ENCODE results near the gene MED20.

The MED20 gene

GRCh38 chr6:41937861-41938574 lies 17.1 kb upstream of the MED20 start:
- Mint-ChIP-seq H3K27me3 (no peaks in the 10 kb centered on the region), H3K36me3 (peaks cover 70% of the 10 kb centered on the region)
- DNase-seq = peak; percentile 70

GRCh38 chr6:41937472-41937860 lies 16.5 kb upstream of the MED20 start:
- CTCF ChIA-PET = interaction anchor here (0.7 to 10.9 kb wide), 8 partner anchors 9 to 105 kb away, joined by 3 to 259 read pairs (median 5); partner anchors contain the start of genes BYSL and MED20
- no peak for DNase-seq
- H3K4me3 Mint-ChIP-seq = peak overlapping the region; percentile 100
- H3K36me3 Mint-ChIP-seq = peaks cover 75% of the 10 kb centered on the region
- H3K9me3 Mint-ChIP-seq = no peaks in the 10 kb centered on the region
- H3K4me1 Mint-ChIP-seq = peaks cover 67% of the 10 kb centered on the region
- peak overlapping the region; percentile 96 for H3K27ac Mint-ChIP-seq
- H3K27me3 Mint-ChIP-seq = no peaks in the 10 kb centered on the region

More at GRCh38 chr6:41937861-41938574, 17.1 kb upstream of the MED20 start:
- H3K9me3 Mint-ChIP-seq = no peaks in the 10 kb centered on the region
- peak overlapping the region; percentile 96 for H3K27ac Mint-ChIP-seq
- peak overlapping the region; percentile 100 for H3K4me3 Mint-ChIP-seq
- CTCF ChIA-PET = interaction anchor here (0.7 to 10.9 kb wide), 11 partner anchors 10 to 151 kb away, joined by 3 to 259 read pairs (median 6); partner anchors contain the start of genes BYSL, MED20 and TOMM6
- H3K4me1 Mint-ChIP-seq = peaks cover 67% of the 10 kb centered on the region

GRCh38 chr6:41936073-41936837 lies 15.3 kb upstream of the MED20 start:
- DNase-seq = peak; percentile 95
- H3K4me1 Mint-ChIP-seq = peaks cover 69% of the 10 kb centered on the region
- H3K4me3 Mint-ChIP-seq = peak overlapping the region; percentile 100
- peak overlapping the region; percentile 96 for H3K27ac Mint-ChIP-seq
- no peaks in the 10 kb centered on the region for H3K27me3 Mint-ChIP-seq
- no peaks in the 10 kb centered on the region for H3K9me3 Mint-ChIP-seq
- CTCF ChIA-PET = interaction anchor here (0.6 to 10.9 kb wide), 12 partner anchors 11 to 168 kb away, joined by 3 to 259 read pairs (median 4); partner anchors contain the start of genes BYSL and MED20
- H3K36me3 Mint-ChIP-seq = peaks cover 85% of the 10 kb centered on the region

- H3K36me3 Mint-ChIP-seq = peaks cover 87% of the 10 kb centered on the region
- CTCF ChIA-PET = interaction anchor here (0.6 to 10.9 kb wide), 11 partner anchors 11 to 169 kb away, joined by 3 to 259 read pairs (median 4); partner anchors contain the start of genes BYSL and MED20
- peak overlapping the region; percentile 96 for H3K27ac Mint-ChIP-seq
- H3K4me3 Mint-ChIP-seq = peak overlapping the region; percentile 100
- H3K27me3 Mint-ChIP-seq = no peaks in the 10 kb centered on the region
- H3K4me1 Mint-ChIP-seq = peaks cover 69% of the 10 kb centered on the region
- no peaks in the 10 kb centered on the region for H3K9me3 Mint-ChIP-seq
- no peak for DNase-seq
These were observed 14.7 kb upstream of the MED20 start for GRCh38 chr6:41935685-41936072.

- Mint-ChIP-seq H3K27me3 (no peaks in the 10 kb centered on the region), H3K36me3 (peaks cover 82% of the 10 kb centered on the region), H3K27ac (peak overlapping the region; percentile 96), H3K4me3 (peak overlapping the region; percentile 100), H3K9me3 (no peaks in the 10 kb centered on the region), H3K4me1 (peaks cover 69% of the 10 kb centered on the region)
- CTCF ChIA-PET = interaction anchor here (0.6 to 10.9 kb wide), 8 partner anchors 10 to 169 kb away, joined by 3 to 259 read pairs (median 4); partner anchors contain the start of genes BYSL and MED20
- no peak for DNase-seq
These were observed 14.2 kb upstream of the MED20 start for GRCh38 chr6:41935193-41935574.

DNA sequence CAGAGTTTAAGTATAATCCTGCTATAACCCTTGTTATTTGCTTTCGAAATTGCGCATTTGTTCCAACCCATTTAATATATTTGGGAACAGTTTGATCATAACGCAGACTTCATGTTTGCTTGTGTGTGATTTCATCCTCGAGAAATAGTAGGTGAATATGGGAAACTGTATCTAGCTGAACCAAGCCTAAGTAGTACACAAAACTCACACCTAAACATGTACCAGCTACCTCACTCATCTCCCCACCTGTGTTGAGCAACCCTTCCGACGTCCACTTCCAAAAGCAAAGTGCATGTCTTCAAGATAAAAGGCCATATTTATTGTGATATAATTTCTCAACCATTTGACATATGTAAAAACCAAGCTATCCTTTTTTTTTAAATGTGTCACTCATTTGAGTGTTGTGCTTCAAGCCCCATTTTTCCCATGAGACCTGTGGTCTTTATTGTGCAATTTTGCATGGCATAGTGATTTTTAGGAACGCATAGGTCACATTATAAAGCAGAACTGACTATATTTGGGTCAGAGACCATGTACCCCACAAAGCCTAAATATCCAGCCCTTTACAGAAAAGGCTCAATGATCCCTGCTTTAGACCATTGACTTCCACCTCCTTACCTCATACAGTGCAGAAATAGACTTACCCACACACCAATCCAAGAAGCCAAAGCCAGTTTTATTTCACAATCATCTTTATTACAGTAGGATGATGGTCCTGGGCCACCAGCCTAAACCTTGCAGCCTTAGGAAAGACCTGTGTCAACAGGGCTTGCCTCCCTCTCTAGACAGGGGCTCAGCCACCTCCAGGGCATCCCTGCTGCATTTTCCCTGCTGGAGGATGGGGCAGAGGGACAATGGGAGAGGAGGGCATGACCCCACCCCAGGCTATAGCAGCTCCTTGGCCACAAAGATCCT lies 13.6 kb upstream of the MED20 start:
- DNase-seq = no peak
- Mint-ChIP-seq H3K27me3 (no peaks in the 10 kb centered on the region), H3K4me1 (peaks cover 69% of the 10 kb centered on the region), H3K27ac (peak overlapping the region; percentile 96), H3K36me3 (peaks cover 76% of the 10 kb centered on the region), H3K9me3 (no peaks in the 10 kb centered on the region), H3K4me3 (peak overlapping the region; percentile 100)
- CTCF ChIA-PET = interaction anchor here (1.3 to 10.9 kb wide), 4 partner anchors 10 to 170 kb away, joined by 4 to 259 read pairs (median 47); partner anchors contain the start of genes BYSL and MED20

DNA sequence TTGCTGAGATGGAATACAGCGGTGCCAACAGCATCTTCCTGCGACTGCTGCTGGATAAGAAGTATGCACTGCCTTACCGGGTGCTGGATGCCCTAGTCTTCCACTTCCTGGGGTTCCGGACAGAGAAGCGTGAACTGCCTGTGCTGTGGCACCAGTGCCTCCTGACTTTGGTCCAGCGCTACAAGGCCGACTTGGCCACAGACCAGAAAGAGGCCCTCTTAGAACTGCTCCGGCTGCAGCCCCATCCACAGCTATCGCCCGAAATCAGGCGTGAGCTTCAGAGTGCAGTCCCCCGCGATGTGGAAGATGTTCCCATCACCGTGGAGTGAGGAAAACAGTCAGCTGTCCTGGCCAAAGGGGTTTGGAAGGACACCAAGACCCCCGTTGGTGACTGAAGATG lies 11.4 kb upstream of the MED20 start:
- no peaks in the 10 kb centered on the region for H3K9me3 Mint-ChIP-seq
- CTCF ChIA-PET = interaction anchor here (0.6 to 10.9 kb wide), 3 partner anchors 11 to 110 kb away, joined by 3 to 259 read pairs (median 89); partner anchors contain the start of genes BYSL and MED20
- peaks cover 51% of the 10 kb centered on the region for H3K4me1 Mint-ChIP-seq
- H3K4me3 Mint-ChIP-seq = no peak overlapping the region
- H3K36me3 Mint-ChIP-seq = peaks cover 74% of the 10 kb centered on the region
- DNase-seq = no peak
- H3K27me3 Mint-ChIP-seq = no peaks in the 10 kb centered on the region
- H3K27ac Mint-ChIP-seq = peak overlapping the region; percentile 56

GRCh38 chr6:41931792-41932191 lies 10.9 kb upstream of the MED20 start:
- CTCF ChIA-PET = interaction anchor here (1.3 to 10.9 kb wide), 3 partner anchors 9 to 111 kb away, joined by 4 to 259 read pairs (median 89); partner anchors contain the start of genes BYSL and MED20
- Mint-ChIP-seq H3K9me3 (no peaks in the 10 kb centered on the region), H3K4me3 (no peak overlapping the region), H3K27me3 (no peaks in the 10 kb centered on the region), H3K4me1 (peaks cover 49% of the 10 kb centered on the region), H3K36me3 (peaks cover 73% of the 10 kb centered on the region), H3K27ac (peak overlapping the region; percentile 56)
- DNase-seq = no peak

- no peak overlapping the region for H3K4me3 Mint-ChIP-seq
- no peak overlapping the region for H3K27ac Mint-ChIP-seq
- H3K4me1 Mint-ChIP-seq = peaks cover 35% of the 10 kb centered on the region
These were observed 9.0 kb upstream of the MED20 start for GRCh38 chr6:41929924-41930323.

GRCh38 chr6:41927253-41927652 lies 6.3 kb upstream of the MED20 start:
- Mint-ChIP-seq H3K9me3 (no peaks in the 10 kb centered on the region), H3K4me3 (no peak overlapping the region), H3K27ac (no peak overlapping the region), H3K4me1 (peaks cover 40% of the 10 kb centered on the region), H3K27me3 (no peaks in the 10 kb centered on the region), H3K36me3 (peaks cover 61% of the 10 kb centered on the region)
- DNase-seq = no peak
- CTCF ChIA-PET = interaction anchor here (0.7 to 1.6 kb wide), 2 partner anchors 11 to 116 kb away, joined by 3 to 6 read pairs; no protein-coding TSS in a partner anchor

More at GRCh38 chr6:41929924-41930323, 9.0 kb upstream of the MED20 start:
- no peak for DNase-seq
- Mint-ChIP-seq H3K36me3 (peaks cover 63% of the 10 kb centered on the region), H3K9me3 (no peaks in the 10 kb centered on the region), H3K27me3 (no peaks in the 10 kb centered on the region)
- CTCF ChIA-PET = interaction anchor here (2.8 kb wide), 1 partner anchor 9 kb away, joined by 15 read pairs; the partner anchor contains the start of genes BYSL and MED20

- H3K4me1 Mint-ChIP-seq = peaks cover 60% of the 10 kb centered on the region
These were observed 1.2 kb upstream of the MED20 start for GRCh38 chr6:41922154-41922553.

DNA sequence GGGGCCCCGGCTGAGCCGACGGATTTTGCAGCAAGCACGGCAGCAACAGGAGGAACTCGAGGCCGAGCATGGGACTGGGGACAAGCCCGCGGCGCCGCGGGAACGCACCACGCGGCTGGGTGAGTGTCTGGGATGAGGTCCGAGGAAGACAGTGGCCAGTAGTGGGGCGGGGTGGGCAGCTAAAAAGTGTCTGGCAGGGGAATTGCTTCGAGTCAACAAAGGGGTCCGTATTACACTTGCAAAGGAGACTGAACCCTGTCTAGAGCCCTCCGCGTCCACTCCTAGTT lies 716 bp upstream of the MED20 start:
- peak overlapping the region; percentile 99 for H3K27ac Mint-ChIP-seq
- no peak for DNase-seq
- CTCF ChIA-PET = interaction anchor here (0.5 to 3.8 kb wide), 15 partner anchors 8 to 717 kb away, joined by 3 to 89 read pairs (median 4); partner anchors contain the start of genes TAF8 and TOMM6
- peaks cover 35% of the 10 kb centered on the region for H3K36me3 Mint-ChIP-seq
- H3K9me3 Mint-ChIP-seq = no peaks in the 10 kb centered on the region
- peaks cover 60% of the 10 kb centered on the region for H3K4me1 Mint-ChIP-seq
- peak overlapping the region; percentile 100 for H3K4me3 Mint-ChIP-seq
- H3K27me3 Mint-ChIP-seq = no peaks in the 10 kb centered on the region

More at GRCh38 chr6:41922154-41922553, 1.2 kb upstream of the MED20 start:
- H3K9me3 Mint-ChIP-seq = no peaks in the 10 kb centered on the region
- no peak for DNase-seq
- H3K36me3 Mint-ChIP-seq = peaks cover 35% of the 10 kb centered on the region
- H3K4me3 Mint-ChIP-seq = peak overlapping the region; percentile 100
- no peaks in the 10 kb centered on the region for H3K27me3 Mint-ChIP-seq
- peak overlapping the region; percentile 99 for H3K27ac Mint-ChIP-seq
- CTCF ChIA-PET = interaction anchor here (1.0 to 3.8 kb wide), 6 partner anchors 14 to 135 kb away, joined by 3 to 89 read pairs (median 18); partner anchors contain the start of genes TAF8 and TOMM6

DNA sequence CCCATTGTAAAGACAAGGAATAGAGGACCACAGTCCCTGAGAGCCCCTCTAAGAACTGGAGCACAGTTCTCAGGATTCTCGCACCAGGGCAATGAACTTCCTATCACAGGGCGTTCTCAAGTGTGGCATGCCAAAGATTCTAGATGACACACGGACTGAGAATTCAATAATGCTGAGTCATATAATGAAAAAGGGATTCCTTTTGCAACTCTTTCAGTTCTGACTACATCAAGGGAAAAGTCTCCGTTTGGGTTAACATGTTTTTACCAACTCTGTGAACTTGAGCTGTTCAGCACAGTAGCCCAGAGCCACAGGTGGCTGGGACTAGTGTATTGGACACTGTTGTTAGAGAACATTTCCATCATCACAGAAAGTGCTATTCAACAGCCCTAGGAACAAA lies 3.4 kb downstream of the MED20 start:
- H3K4me3 Mint-ChIP-seq = no peak overlapping the region
- no peaks in the 10 kb centered on the region for H3K9me3 Mint-ChIP-seq
- H3K27me3 Mint-ChIP-seq = no peaks in the 10 kb centered on the region
- H3K27ac Mint-ChIP-seq = no peak overlapping the region
- no peak for DNase-seq
- H3K36me3 Mint-ChIP-seq = peaks cover 36% of the 10 kb centered on the region
- CTCF ChIA-PET = interaction anchor here (2.7 kb wide), 1 partner anchor 127 kb away, joined by 10 read pairs; no protein-coding TSS in a partner anchor
- H3K4me1 Mint-ChIP-seq = peaks cover 53% of the 10 kb centered on the region
